Epithelial cell of esophagus (primary cell): ENCODE results near the gene CALD1.

Source experiments
- DNase-seq: peaks from one replicate; pipeline ENCODE4 v3.0.0; 2010; ENCODE audit warnings: low read depth
- H3K4me3 ChIP-seq: 2 replicates; pipeline ENCODE4 v1.5.1; 2011; ENCODE audit warnings: mild to moderate bottlenecking, low read length, control low read depth
- TF ChIP-seq, protein P1 (sequence below): IDR thresholded peaks from 2 replicates; pipeline ENCODE4 v1.5.1; 2011; ENCODE audit warnings: low read depth, mild to moderate bottlenecking, low read length, control low read depth, inconsistent platforms; ENCODE audit not compliant: insufficient read depth; ENCODE audit errors: missing control alignments

CALD1 gene

GRCh38 chr7:134779741-134780065 lies 269 bp downstream of the CALD1 start:
- H3K4me3 ChIP-seq: peak overlapping the region; percentile 67
- TF ChIP-seq, protein P1, sequence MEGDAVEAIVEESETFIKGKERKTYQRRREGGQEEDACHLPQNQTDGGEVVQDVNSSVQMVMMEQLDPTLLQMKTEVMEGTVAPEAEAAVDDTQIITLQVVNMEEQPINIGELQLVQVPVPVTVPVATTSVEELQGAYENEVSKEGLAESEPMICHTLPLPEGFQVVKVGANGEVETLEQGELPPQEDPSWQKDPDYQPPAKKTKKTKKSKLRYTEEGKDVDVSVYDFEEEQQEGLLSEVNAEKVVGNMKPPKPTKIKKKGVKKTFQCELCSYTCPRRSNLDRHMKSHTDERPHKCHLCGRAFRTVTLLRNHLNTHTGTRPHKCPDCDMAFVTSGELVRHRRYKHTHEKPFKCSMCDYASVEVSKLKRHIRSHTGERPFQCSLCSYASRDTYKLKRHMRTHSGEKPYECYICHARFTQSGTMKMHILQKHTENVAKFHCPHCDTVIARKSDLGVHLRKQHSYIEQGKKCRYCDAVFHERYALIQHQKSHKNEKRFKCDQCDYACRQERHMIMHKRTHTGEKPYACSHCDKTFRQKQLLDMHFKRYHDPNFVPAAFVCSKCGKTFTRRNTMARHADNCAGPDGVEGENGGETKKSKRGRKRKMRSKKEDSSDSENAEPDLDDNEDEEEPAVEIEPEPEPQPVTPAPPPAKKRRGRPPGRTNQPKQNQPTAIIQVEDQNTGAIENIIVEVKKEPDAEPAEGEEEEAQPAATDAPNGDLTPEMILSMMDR: no peak

DNA sequence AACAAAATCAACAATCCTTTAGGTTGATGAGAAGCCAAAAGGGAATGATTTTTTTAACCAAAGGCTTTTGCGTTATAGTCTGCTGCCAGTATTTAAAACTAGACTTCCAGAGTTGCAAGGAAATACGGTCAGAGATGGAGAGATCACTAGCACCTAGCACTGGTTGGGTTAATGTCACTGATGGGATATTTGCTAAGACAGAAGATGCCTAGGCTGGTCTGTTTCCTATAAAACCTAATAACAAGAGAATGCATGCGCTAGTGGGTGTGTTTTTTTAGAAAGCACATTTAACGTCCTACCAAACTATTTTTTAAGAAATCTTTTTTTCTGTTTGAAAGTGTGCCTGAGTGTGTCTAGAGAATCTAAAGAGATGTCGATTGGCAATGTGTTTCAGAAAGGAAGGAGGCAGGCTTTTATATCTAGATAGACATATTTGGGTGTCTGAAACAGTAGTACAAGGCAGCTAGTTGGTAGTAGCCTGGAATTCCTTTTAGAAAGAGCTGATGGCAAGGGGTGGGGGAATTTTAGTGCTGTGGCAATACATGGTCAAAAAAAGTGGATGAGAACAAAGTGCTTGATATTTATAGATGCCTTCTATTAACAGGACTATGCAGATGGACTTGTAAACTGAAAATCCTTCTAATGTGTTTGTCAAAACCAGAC lies 863 bp downstream of the CALD1 start:
- peak overlapping the region; percentile 67 for H3K4me3 ChIP-seq
- TF ChIP-seq, protein P1: no peak
- no peak for DNase-seq

More at GRCh38 chr7:134779741-134780065, 269 bp downstream of the CALD1 start:
- DNase-seq: no peak

GRCh38 chr7:134781171-134781570 lies 1.7 kb downstream of the CALD1 start:
- H3K4me3 ChIP-seq: peak overlapping the region; percentile 67
- TF ChIP-seq, protein P1: no peak
- DNase-seq: no peak

- TF ChIP-seq, protein P1: no peak
- H3K4me3 ChIP-seq: no peak overlapping the region
- DNase-seq: peak; percentile 43
Measured at GRCh38 chr7:134782121-134782623, 2.7 kb downstream of the CALD1 start.

DNA sequence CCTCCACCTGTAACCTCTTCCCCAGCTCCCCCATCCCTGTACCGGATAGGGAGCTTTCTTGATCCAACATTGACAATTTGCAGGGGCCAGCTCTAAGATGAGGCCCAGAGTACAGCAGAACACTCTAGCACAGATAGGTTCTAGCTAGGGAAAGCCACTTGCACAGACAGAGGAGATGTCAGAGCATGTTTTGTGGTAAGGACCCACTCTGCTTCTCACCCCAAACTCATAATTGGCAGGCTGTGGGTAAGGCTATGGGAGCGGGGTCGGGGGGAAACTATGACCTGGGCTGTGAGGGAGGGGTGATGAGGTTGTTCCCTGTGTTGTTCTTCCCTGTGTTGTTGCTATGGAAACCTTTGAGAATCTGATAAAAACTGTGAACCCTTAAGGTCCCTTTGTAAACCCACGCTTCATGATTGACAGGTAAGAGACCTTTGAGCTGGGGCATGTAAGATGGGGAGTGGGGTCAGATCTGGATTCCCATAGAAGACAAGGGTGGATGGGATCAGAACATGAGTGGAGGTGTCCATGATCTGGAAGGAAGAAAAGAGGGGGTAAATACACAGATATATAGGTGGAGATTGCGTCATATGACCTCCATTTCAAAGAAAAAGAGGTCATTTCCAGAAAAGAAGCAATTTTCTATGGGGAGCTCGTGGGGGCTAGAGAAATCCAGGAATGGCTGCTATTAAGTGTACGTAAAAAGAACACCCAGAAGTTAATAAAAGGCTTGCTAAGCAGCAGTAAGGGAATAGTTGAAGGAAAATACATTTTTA lies 4.0 kb downstream of the CALD1 start:
- TF ChIP-seq, protein P1: no peak
- no peak for DNase-seq
- H3K4me3 ChIP-seq: no peak overlapping the region

- DNase-seq: no peak
Measured at GRCh38 chr7:134784251-134785049, 5.0 kb downstream of the CALD1 start.

More at GRCh38 chr7:134784251-134785049, 5.0 kb downstream of the CALD1 start:
- TF ChIP-seq, protein P1: no peak
- no peak overlapping the region for H3K4me3 ChIP-seq
